Measurements from ENCODE around the gene PARVB. TPM values are rescaled to one million over a fixed set of nuclear protein-coding genes. Genes with fewer than 3 reads are reported as not detected.

The PARVB gene
- total and polyA plus RNA-seq, 12 donors, result 46.7 to 201 (median 91.2) TPM

GRCh38 chr22:43985532-43985931 lies 38.6 kb upstream of the PARVB start:
- no peaks in the 10 kb centered on the region for H3K27me3 ChIP-seq
- peaks cover 0 to 100% (median 65%) of the 10 kb centered on the region in 9 donors for H3K36me3 ChIP-seq
- intact Hi-C loops (cut with DNase I), result no loop called here
- DNase-seq, result no peak
- no peak overlapping the region for H3K27ac ChIP-seq
- ATAC-seq, result no peak
- H3K4me3 ChIP-seq, result no peak overlapping the region
- WGBS, 2 donors, result 85 to 87% methylated on average over 12 of the region's 12 CpGs
- TF ChIP-seq CTCF (IDR thresholded peaks at IDR 0.05), result no peak
- H3K4me1 ChIP-seq, result no peaks in the 10 kb centered on the region
- no peaks in the 10 kb centered on the region for H3K9me3 ChIP-seq

- no peak for DNase-seq
- Histone ChIP-seq H3K4me1 (peaks cover 0 to 6% (median under 1%) of the 10 kb centered on the region in 9 donors), H3K4me3 (no peak overlapping the region), H3K9me3 (no peaks in the 10 kb centered on the region), H3K36me3 (peaks cover 0 to 99% (median 58%) of the 10 kb centered on the region in 9 donors), H3K27me3 (no peaks in the 10 kb centered on the region), H3K27ac (no peak overlapping the region)
- 88 to 91% methylated on average over 8 of the region's 8 CpGs for WGBS, 2 donors
- intact Hi-C loops (cut with DNase I), result no loop called here
- ATAC-seq, result no peak
- TF ChIP-seq CTCF (IDR thresholded peaks at IDR 0.05), result no peak
Observed at GRCh38 chr22:43988116-43988820, 35.8 kb upstream of the PARVB start.

GRCh38 chr22:43988960-43989359 lies 35.1 kb upstream of the PARVB start:
- 96% methylated on average over 10 of the region's 10 CpGs for WGBS, 2 donors
- Histone ChIP-seq H3K27ac (no peak overlapping the region), H3K36me3 (peaks cover 0 to 98% (median 53%) of the 10 kb centered on the region in 9 donors), H3K9me3 (no peaks in the 10 kb centered on the region), H3K27me3 (no peaks in the 10 kb centered on the region), H3K4me3 (no peak overlapping the region), H3K4me1 (peaks cover 0 to 11% (median 6%) of the 10 kb centered on the region in 9 donors)
- no peak for DNase-seq
- ATAC-seq, result no peak
- TF ChIP-seq CTCF (IDR thresholded peaks at IDR 0.05), result no peak
- intact Hi-C loops (cut with DNase I), result no loop called here

DNA sequence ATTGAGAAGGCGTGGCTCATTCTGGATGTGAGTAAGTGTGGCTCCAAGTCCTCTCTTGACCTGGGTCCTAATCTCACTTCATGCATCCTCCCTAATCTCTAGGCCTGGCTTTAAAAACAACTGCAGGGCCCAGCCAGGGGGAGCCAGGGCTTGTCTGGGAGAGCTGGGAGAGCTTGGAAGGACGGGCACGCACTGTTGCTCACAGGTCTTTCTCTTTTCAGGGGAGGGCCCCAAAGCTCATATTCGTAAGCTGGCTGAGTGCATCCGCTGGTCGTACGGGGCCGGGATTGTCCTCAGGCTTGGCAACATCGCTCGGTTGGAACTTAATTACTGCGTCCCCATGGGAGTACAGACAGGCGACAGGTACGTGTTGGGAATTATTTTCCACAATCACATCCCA lies 34.1 kb upstream of the PARVB start:
- no peak for DNase-seq
- Histone ChIP-seq H3K27me3 (no peaks in the 10 kb centered on the region), H3K9me3 (no peaks in the 10 kb centered on the region), H3K4me3 (no peak overlapping the region), H3K36me3 (peaks cover 0 to 98% (median 51%) of the 10 kb centered on the region in 9 donors), H3K27ac (no peak overlapping the region), H3K4me1 (peaks cover 0 to 20% (median 8%) of the 10 kb centered on the region in 9 donors)
- TF ChIP-seq CTCF (IDR thresholded peaks at IDR 0.05), result no peak
- intact Hi-C loops (cut with DNase I), result loop anchor here in 7 of 10 donors (5.0 to 10.0 kb wide), 4 partner anchors 97 to 637 kb away; no protein-coding TSS in a partner anchor
- no peak for ATAC-seq
- WGBS, 2 donors, result 81 to 89% methylated on average over 13 of the region's 13 CpGs

All from heart right ventricle (tissue), 16 donors.